Measurements from ENCODE around the gene MTOR. TPM values are rescaled to one million over a fixed set of nuclear protein-coding genes. Genes with fewer than 3 reads are reported as not detected.
"Not testable (repeated sequence)": the region's sequence is repeated elsewhere in the genome, so short reads cannot be mapped to it uniquely, and the experiment has no call there.

MTOR gene
- 10 to 100 TPM; 40.7 to 45.4 TPM for total RNA-seq

DNA sequence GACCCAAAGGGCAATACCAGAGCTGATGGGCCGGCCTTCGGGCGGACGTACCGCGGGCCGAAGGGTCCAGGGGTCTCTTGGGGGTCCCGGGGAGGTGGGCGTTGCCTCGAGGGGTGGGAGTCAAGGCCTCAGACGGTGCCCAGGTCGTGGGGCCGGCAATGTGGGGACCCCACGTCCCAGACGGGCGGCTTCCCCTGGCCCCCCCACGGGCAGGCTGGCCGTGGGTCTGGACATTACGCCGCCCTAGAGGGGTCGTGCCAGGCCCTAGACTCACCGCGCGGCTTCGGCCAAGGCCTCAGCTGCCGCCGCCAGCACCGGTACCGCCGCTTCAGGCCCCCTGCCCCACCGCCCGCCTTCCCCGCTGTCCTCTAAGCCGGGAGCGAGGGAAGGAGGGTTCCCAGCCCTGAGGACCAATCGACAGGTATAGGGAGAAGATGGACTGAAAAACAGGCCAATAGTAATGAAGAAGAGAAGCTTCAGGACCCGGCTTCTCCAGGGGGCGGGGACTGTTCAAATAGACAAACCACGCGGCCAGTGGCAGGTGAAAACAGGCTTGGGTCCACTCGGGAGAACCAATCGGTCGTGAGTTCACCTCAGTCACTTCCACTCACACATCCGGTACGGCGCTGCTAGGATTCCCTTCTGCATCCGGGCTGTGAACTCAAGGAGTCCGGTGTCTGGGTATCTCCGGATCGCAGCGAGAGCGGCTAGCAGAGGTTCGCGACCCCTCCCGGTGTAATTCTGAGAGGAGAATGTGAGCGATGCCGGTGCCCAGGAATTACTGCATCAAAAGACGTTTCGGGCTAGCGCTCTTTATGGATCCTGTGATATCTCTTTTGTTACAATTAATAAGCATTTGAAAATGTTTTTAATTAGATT is at the start of gene MTOR:
TSS of gene MTOR (minus strand) at position 381 of the 879 bp plus-strand sequence. CDS start 3,142 bp downstream, outside the sequence.
- peaks cover 14% of the 10 kb centered on the region for H3K4me1 Mint-ChIP-seq

DNA sequence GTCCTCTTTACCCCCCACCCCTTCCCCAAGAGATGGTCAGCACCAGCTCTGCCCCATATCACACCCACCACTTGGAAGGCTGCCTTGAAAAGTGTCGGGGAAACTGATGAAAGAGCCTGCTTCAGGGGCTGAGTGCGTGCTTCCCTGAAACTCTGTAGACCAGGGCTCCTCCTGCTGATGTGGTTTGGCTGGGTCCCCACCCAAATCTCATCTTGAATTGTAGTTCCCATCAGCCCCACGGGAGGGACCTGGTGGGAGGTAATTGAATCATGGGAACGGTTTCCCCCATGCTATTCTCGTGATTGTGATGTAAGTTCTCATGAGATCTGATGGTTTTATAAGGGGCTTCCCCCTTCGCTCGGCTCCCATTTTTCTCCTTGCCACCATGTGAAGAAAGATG is 47.0 kb upstream of the MTOR start:
- ATAC-seq (ENCODE audit: low read depth) (no peak), DNase-seq (no peak)
- H3K4me3 Mint-ChIP-seq, result no peak overlapping the region
- H3K9me3 Mint-ChIP-seq, result no peaks in the 10 kb centered on the region
- POLR2A ChIA-PET, result interaction anchor here (0.5 kb wide), 1 partner anchor 55 kb away, joined by 3 read pairs; no protein-coding TSS in a partner anchor
- H3K27me3 Mint-ChIP-seq, result no peaks in the 10 kb centered on the region
- peaks cover 2% of the 10 kb centered on the region for H3K4me1 Mint-ChIP-seq
- no peak overlapping the region for H3K27ac Mint-ChIP-seq
- H3K36me3 Mint-ChIP-seq, result no peaks in the 10 kb centered on the region

More for the DNA sequence above, at the start of gene MTOR:
- Mint-ChIP-seq H3K4me3 (peak within 1 kb of the TSS; percentile 94), H3K9me3 (no peaks in the 10 kb centered on the region), H3K27me3 (peaks cover 3% of the 10 kb centered on the region), H3K27ac (peak within 1 kb of the TSS; percentile 82), H3K36me3 (no peaks in the 10 kb centered on the region)
- DNase-seq, result peak; percentile 86
- POLR2A ChIA-PET, result interaction anchor here (0.7 to 2.6 kb wide), 17 partner anchors 9 to 646 kb away, joined by 3 to 32 read pairs (median 5); partner anchors contain the start of genes EXOSC10, FBXO6 and UBIAD1
- ATAC-seq (ENCODE audit: low read depth), result peak; percentile 98

DNA sequence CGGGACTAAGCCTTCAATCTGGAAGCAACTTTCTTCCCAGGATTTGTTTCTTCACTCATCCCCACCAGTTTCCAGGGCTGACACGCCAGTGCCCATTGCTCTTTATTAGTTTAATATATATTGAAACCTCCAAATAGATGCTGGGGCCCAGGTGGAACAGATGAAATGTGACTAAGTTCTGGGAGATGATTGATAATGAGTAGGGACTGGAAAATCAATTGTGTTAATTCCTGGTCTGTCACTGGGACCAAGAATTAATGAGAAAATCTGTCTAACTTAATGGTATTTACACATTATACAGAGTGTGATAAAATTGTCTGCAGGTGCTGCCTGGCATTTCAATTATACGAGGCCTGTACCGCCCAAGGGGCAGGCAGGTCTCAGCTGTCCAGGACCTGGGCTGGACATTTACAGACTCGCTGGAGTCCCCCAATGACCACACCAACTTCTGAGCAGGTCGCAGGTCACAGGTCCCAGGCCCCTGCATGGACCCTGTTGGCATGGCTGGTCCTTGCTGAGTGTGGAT is 46.4 kb upstream of the MTOR start:
- POLR2A ChIA-PET, result interaction anchor here (0.5 kb wide), 1 partner anchor 54 kb away, joined by 3 read pairs; no protein-coding TSS in a partner anchor
- DNase-seq (no peak), ATAC-seq (ENCODE audit: low read depth) (no peak)
- Mint-ChIP-seq H3K27ac (no peak overlapping the region), H3K4me1 (peaks cover 2% of the 10 kb centered on the region), H3K27me3 (no peaks in the 10 kb centered on the region), H3K4me3 (no peak overlapping the region), H3K36me3 (no peaks in the 10 kb centered on the region), H3K9me3 (no peaks in the 10 kb centered on the region)

DNA sequence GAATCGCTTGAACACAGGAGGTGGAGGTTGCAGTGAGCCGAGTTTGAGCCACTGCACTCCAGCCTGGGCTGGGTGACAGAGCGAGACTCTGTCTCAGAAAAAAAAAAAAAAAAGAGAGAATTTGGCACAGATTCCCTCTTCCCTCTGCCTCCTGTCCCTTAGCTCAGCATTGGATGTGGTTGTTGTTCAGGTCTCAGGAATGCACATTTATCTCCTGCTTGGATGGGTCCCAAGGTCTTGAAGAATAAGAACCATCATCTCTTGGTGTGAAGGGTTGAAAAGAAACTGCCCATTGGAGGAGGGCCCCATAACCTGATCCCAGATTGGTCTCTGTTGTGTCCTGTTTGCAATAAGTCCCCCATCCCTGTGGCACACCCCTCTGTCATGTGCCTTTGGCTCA is 45.5 kb upstream of the MTOR start:
- no peak overlapping the region for H3K4me3 Mint-ChIP-seq
- no peaks in the 10 kb centered on the region for H3K36me3 Mint-ChIP-seq

DNA sequence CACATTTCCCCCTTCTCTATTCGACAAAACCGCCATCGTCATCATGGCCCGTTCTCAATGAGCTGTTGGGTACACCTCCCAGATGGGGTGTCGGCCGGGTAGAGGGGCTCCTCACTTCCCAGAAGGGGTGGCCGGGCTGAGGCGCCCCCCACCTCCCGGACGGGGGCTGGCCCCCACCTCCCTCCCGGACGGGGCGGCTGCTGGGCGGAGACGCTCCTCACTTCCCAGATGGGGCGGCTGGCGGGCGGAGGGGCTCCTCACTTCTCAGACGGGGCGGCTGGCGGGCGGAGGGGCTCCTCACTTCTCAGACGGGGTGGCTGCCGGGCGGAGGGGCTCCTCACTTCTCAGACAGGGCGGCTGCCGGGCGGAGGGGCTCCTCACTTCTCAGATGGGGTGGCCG is 43.2 kb upstream of the MTOR start:
- H3K27ac Mint-ChIP-seq, result not testable (repeated sequence)

More for the DNA sequence above, 45.5 kb upstream of the MTOR start:
- peaks cover 2% of the 10 kb centered on the region for H3K4me1 Mint-ChIP-seq
- H3K27ac Mint-ChIP-seq, result no peak overlapping the region
- no peaks in the 10 kb centered on the region for H3K9me3 Mint-ChIP-seq
- ATAC-seq (ENCODE audit: low read depth), result no peak
- DNase-seq, result no peak
- POLR2A ChIA-PET, result no interaction called here
- H3K27me3 Mint-ChIP-seq, result no peaks in the 10 kb centered on the region

DNA sequence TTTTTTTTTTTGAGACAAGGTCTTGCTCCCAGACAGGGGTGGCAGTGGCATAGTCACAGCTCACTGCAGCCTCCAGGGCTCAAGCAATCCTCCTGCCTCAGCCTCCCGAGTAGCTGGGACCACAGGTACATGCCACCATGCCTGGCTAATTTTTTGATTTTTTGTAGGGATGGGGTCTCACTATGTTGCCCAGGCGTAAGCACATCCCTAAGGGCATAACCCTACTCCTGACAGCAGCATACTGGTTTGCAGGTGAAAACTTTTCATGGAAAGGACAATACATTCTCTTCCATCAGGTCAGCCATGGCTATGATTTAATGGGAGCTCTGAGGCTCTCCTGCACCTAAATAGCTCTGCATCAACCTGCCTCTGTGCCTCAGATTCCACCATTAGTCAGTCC is 40.0 kb upstream of the MTOR start:
- Mint-ChIP-seq H3K36me3 (peaks cover 3% of the 10 kb centered on the region), H3K27me3 (no peaks in the 10 kb centered on the region), H3K27ac (no peak overlapping the region), H3K4me3 (no peak overlapping the region), H3K9me3 (no peaks in the 10 kb centered on the region), H3K4me1 (no peaks in the 10 kb centered on the region)
- POLR2A ChIA-PET, result interaction anchor here (0.6 kb wide), 1 partner anchor 41 kb away, joined by 3 read pairs; no protein-coding TSS in a partner anchor
- ATAC-seq (ENCODE audit: low read depth) (no peak), DNase-seq (no peak)

More for the DNA sequence above, 43.2 kb upstream of the MTOR start:
- ATAC-seq (ENCODE audit: low read depth); H3K9me3 Mint-ChIP-seq; POLR2A ChIA-PET; H3K36me3 Mint-ChIP-seq; H3K27me3 Mint-ChIP-seq; H3K4me3 Mint-ChIP-seq; DNase-seq; H3K4me1 Mint-ChIP-seq: not testable (repeated sequence)

DNA sequence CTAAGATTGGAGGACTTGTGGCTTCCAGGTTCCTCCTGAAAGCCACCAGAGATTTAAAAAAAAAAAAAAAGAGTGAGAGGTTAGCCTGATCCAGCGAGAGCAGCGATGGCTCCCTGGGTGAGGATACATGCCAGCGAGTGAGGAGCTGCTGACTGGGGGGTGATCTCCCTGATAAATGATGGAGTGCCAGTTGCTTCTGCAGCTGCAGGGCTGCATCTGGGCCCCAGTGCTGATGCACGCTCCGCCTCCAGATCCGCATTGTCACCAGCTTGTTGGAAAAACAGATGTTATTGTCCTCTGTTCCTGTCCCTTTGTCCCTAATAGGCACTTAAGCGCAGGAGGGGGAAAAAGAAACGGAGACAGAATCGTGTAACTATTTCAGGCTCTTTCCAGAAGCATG is 39.2 kb upstream of the MTOR start:
- POLR2A ChIA-PET, result interaction anchor here (0.7 kb wide), 1 partner anchor 48 kb away, joined by 5 read pairs; no protein-coding TSS in a partner anchor
- Mint-ChIP-seq H3K36me3 (peaks cover 8% of the 10 kb centered on the region), H3K9me3 (no peaks in the 10 kb centered on the region), H3K27ac (no peak overlapping the region), H3K4me1 (peaks cover 4% of the 10 kb centered on the region), H3K4me3 (no peak overlapping the region), H3K27me3 (no peaks in the 10 kb centered on the region)
- DNase-seq (no peak), ATAC-seq (ENCODE audit: low read depth) (no peak)

DNA sequence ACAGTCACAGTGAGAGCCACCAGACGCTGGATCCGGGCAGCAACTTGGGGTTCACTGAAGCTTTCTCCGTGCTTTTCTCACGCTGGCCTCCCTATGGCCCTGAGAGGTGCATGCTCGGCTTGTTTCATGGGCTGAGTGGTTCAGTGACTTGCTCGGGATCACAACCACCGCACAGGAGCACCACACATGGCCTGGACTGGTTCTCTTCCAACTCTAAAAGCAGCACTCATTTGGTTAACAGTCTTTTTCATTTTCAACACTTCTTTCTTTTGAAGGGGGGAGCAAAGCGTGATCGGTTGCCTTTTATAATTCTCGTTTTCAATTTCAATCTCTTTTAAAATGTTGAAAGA is 36.8 kb upstream of the MTOR start:
- no peak for ATAC-seq (ENCODE audit: low read depth)
- POLR2A ChIA-PET, result no interaction called here

DNA sequence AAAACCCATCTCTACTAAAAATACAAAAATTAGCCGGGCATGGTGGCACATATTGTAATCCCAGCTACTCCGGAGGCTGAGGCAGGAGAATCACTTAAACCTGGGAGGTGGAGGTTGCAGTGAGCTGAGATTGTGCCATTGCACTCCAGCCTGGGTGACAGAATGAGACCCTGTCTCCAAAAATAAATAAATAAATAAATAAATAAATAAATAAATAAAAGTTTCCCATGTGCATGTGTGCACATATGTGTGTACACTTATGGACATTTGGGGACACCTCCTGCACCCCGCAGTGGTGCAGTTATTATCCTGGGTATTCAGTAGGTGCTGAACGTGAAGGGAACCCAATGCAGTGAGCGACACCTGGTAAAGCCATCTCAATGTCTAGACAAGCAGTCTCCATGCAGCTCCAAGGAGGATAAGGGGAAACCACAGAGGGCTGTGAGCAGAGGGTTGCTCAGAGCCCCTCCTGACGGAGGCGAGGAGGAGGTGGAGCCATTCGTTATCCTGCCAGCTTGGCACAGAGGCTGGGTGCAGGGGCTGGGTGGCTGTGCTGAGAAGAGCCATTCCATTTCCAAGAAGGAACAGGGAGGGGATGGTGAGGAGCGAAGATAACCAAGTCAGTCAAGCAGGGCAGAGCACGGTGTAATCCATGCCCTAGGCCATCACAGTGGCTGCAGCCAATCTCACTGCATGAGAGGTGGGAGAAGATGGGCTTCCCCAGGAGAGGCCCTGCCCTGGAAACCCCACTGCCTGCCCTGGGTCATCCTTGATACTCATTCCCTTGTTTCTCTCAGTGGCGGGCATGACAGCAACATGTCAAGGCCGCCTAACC is 36.3 kb upstream of the MTOR start:
- H3K27ac Mint-ChIP-seq, result no peak overlapping the region
- H3K4me1 Mint-ChIP-seq, result peaks cover 20% of the 10 kb centered on the region
- H3K27me3 Mint-ChIP-seq, result no peaks in the 10 kb centered on the region
- H3K36me3 Mint-ChIP-seq, result peaks cover 23% of the 10 kb centered on the region
- H3K9me3 Mint-ChIP-seq, result no peaks in the 10 kb centered on the region
- POLR2A ChIA-PET, result no interaction called here
- ATAC-seq (ENCODE audit: low read depth) (no peak), DNase-seq (no peak)
- no peak overlapping the region for H3K4me3 Mint-ChIP-seq

More for the DNA sequence above, 36.8 kb upstream of the MTOR start:
- Mint-ChIP-seq H3K27me3 (no peaks in the 10 kb centered on the region), H3K9me3 (no peaks in the 10 kb centered on the region), H3K36me3 (peaks cover 22% of the 10 kb centered on the region), H3K4me3 (no peak overlapping the region), H3K27ac (no peak overlapping the region), H3K4me1 (peaks cover 20% of the 10 kb centered on the region)
- no peak for DNase-seq

DNA sequence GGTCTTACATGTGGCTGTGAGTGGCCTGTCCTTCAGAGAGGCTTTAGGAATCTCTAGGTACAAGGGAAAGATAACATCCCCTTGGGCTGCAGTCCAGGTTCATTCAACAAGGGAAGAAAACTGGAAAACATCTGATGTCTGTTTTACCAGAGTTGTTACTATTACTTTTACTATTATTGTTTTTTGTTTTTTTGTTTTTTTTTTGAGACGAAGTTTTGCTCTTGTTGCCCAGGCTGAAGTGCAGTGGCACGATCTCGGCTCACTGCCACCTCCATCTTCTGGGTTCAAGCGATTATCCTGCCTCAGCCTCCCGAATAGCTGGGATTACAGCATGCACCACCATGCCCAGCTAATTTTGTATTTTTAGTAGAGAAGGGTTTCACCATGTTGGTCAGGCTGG is 35.4 kb upstream of the MTOR start:
- H3K27me3 Mint-ChIP-seq; POLR2A ChIA-PET; H3K9me3 Mint-ChIP-seq; ATAC-seq (ENCODE audit: low read depth); H3K4me3 Mint-ChIP-seq; H3K27ac Mint-ChIP-seq; DNase-seq: not testable (repeated sequence)
- H3K36me3 Mint-ChIP-seq, result peaks cover 29% of the 10 kb centered on the region
- peaks cover 20% of the 10 kb centered on the region for H3K4me1 Mint-ChIP-seq

DNA sequence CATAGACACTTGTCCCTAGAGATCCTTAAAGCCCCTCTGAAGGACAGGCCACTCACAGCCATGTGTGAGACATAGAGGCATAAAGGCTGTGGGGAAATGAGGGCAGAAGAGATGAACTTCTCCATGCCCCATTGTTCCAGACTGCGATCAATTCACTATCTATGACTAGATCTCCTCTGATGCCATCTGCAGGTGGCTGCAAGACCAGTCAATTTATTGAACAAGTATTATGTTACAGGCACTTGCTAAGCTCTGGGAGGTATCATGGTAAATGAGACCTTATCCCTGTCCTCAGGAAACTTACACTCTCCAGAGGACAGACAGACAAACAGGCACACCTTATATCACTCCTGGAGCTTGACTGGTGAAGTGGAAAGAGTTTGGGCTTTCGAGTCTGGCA is 33.6 kb upstream of the MTOR start:
- POLR2A ChIA-PET, result no interaction called here
- Mint-ChIP-seq H3K4me1 (peaks cover 26% of the 10 kb centered on the region), H3K27ac (no peak overlapping the region), H3K9me3 (no peaks in the 10 kb centered on the region), H3K27me3 (no peaks in the 10 kb centered on the region), H3K4me3 (no peak overlapping the region), H3K36me3 (peaks cover 34% of the 10 kb centered on the region)
- DNase-seq (no peak), ATAC-seq (ENCODE audit: low read depth) (no peak)

DNA sequence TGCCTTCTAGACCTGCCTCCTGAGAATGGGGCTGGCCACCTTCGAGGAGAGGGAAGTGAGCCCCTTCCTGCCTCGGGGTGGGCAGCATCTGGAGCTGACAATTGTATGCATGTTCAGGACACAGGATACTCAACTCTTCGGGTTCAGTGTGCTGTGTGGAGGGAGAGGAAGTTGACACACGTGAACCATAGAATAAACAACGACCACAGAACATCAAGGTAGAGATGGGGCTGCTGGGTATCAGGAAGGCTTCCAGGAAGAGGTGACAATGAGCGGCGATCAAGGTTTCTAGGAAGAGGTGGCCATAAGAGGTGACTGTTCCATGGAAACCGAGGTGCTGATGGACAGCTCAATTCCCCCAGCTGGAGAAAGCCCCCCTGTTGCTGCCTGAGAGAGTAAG is 32.6 kb upstream of the MTOR start:
- Mint-ChIP-seq H3K27ac (peak overlapping the region; percentile 82), H3K4me3 (peak overlapping the region; percentile 6), H3K27me3 (no peaks in the 10 kb centered on the region), H3K9me3 (no peaks in the 10 kb centered on the region), H3K36me3 (peaks cover 37% of the 10 kb centered on the region), H3K4me1 (peaks cover 27% of the 10 kb centered on the region)
- ATAC-seq (ENCODE audit: low read depth) (peak; percentile 77), DNase-seq (peak; percentile 38)
- POLR2A ChIA-PET, result interaction anchor here (0.7 kb wide), 1 partner anchor 22 kb away, joined by 3 read pairs; the partner anchor contains the start of gene UBIAD1

DNA sequence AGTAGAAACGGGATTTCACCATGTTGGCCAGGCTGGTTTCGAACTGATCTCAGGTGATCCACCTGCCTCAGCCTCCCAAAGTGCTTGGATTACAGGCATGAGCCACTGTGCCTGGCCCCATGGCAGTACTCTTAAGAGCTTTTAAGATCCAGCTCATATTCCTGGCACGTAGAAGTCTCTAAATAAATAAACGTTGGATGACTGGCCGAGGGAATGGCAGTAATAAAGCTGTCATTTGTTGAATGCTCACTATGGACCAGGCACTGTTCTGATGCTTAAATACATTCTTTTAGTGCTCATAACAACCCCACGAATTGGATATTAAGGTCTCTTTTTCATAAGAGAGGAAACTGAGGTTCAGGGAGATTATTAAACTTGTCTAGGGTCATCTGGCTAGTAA is 31.5 kb upstream of the MTOR start:
- no peaks in the 10 kb centered on the region for H3K9me3 Mint-ChIP-seq
- POLR2A ChIA-PET, result no interaction called here
- no peak for DNase-seq
- H3K4me1 Mint-ChIP-seq, result peaks cover 27% of the 10 kb centered on the region
- H3K27me3 Mint-ChIP-seq, result no peaks in the 10 kb centered on the region
- H3K4me3 Mint-ChIP-seq, result no peak overlapping the region
- H3K36me3 Mint-ChIP-seq, result peaks cover 39% of the 10 kb centered on the region
- no peak for ATAC-seq (ENCODE audit: low read depth)
- no peak overlapping the region for H3K27ac Mint-ChIP-seq

Measured in activated naive CD8-positive, alpha-beta T cell treated with anti-CD3 and anti-CD28 coated beads, Interleukin-2, amount 10 ng/mL, durations not matched to agents 7 days and 5 days (primary cell).